A549 treated with CORT108297 at 1 μM for 4 hours (cell line): Measurements from ENCODE around the gene CST9L. TPM values are rescaled to one million over a fixed set of nuclear protein-coding genes. Genes with fewer than 3 reads are reported as not detected.

Experiments used
- total RNA-seq: library from RNA; stranded (reverse); fragments of 200-300 nt; extraction: Qiagen RNA extraction; gene quantifications from 5 replicates; pipeline ENCODE4 v1.2.3, GENCODE V29; 2022

The CST9L gene, protein sequence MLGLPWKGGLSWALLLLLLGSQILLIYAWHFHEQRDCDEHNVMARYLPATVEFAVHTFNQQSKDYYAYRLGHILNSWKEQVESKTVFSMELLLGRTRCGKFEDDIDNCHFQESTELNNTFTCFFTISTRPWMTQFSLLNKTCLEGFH
- not detected in 5 replicates for total RNA-seq

DNA sequence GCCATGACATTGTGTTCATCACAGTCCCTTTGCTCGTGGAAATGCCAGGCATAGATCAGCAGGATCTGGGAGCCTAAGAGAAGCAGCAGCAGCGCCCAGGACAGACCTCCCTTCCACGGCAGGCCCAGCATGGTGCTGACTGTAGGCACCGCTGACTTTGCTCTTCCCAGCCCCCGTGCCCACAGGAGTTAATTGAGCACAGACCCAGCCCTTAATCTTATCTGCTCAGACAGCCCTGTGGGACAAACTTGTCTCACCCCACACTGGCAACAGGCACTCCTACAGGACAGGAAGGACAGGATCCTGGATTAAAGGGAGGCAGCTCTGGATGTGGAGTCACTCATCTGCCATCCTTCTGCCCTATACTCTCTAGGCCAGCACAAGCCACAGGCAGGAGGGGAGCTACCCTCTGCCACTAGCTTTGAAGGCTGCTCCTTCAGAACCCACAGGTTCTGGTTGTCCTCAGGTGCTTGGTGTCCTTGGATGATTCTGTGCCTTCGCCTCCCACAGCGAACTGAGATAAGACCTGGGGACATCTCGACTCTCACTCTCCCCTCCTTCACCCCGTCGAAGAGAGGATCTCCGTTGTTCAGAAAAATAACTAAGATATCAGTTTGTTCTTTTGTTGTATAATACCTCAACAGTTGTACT lies at the start of gene CST9L:
TSS of gene CST9L (minus strand) at position 165 of the 651 bp plus-strand sequence. CDS start at position 131, 34 bp downstream.

DNA sequence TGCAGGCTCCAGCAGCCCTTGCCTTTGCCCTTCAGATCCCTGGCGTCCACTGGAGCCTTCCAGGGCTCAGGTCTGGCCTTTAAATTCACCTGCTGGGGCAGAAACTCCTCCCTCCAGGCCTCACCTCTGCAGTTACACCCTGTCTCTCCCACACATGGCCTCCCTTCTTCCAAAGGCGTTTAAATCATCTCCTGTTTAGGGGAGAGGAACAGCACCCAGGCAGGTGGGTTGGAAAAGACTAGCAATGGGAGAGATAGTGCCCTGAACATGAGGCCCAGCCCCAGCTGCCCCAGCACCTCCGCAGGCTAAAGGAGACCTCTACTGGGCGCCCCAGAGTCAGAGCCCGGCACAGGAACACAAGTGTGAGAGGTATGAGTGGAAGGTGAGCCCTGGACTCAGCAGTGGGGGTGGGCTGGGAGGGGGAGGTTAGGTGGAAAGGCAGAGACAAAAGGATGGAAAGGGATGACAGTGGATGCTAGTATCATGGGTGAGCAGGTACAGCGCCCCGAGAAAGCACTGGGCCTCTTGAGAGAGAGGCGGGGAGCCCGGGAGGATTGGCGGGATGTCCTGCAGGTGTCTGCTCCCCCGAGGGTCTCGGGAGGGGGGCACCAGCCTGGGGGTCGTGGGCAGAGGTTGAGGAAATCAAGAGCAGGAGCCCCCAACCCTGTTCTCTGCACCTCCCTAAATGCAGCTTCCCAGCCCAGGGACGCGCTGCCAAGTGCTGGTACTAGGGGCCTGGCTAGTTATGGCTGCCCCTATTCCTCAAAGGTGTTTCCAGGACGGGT lies 37.8 kb upstream of the CST9L start, which contains the start of gene CST9:
TSS of gene CST9 (minus strand) at position 51 of the 785 bp plus-strand sequence. CDS start 53 bp downstream, outside the sequence.

Other genes starting within 250 kb of the CST9L start
- gene NXT1, start 217.7 kb downstream of the CST9L start, total RNA-seq, result 58.6 to 76.9 TPM (median 69.9 TPM) in 5 replicates
- 9.2 to 11.8 TPM (median 9.6 TPM) in 5 replicates for gene GZF1, start 206.3 kb downstream of the CST9L start, total RNA-seq
- gene NAPB, start 147.0 kb downstream of the CST9L start, total RNA-seq, result 3.2 to 3.9 TPM (median 3.7 TPM) in 5 replicates
- gene CSTL1, start 128.8 kb downstream of the CST9L start, total RNA-seq, result not detected in 5 replicates
- not detected in 5 replicates for gene CST11, start 115.6 kb downstream of the CST9L start, total RNA-seq
- not detected in 5 replicates for gene CST8, start 77.4 kb downstream of the CST9L start, total RNA-seq
- gene CST9, start 37.4 kb upstream of the CST9L start, total RNA-seq, result not detected in 5 replicates
- 224 to 428 TPM (median 398 TPM) in 5 replicates for gene CST3, start 69.5 kb upstream of the CST9L start, total RNA-seq
- not detected in 5 replicates for gene CST4, start 120.6 kb upstream of the CST9L start, total RNA-seq
- 0.50 to 1.6 TPM (median 0.87 TPM) in 5 replicates for gene CST1, start 182.5 kb upstream of the CST9L start, total RNA-seq